ENCODE measurements around the gene SLC17A9.
"Not testable (repeated sequence)": the region's sequence is repeated elsewhere in the genome, so short reads cannot be mapped to it uniquely, and the experiment has no call there.

Gene SLC17A9

GRCh38 chr20:62918147-62918546 is 34.4 kb upstream of the SLC17A9 start:
- Histone ChIP-seq H3K36me3 (ENCODE audit: control insufficient read depth, insufficient read depth, low read length) (peaks cover 3% of the 10 kb centered on the region; the same call in 1 of the 2 replicates), H3K27me3 (replicated peaks; ENCODE audit: control insufficient read depth, insufficient read depth, low read length) (no peaks in the 10 kb centered on the region), H3K4me3 (replicated peaks; ENCODE audit: low read depth, low read length) (peak overlapping the region; percentile 7; the same call in 1 of the 2 replicates)
- no peak for DNase-seq (ENCODE audit: extremely low read depth, insufficient read length)
- no peak for TF ChIP-seq CTCF (IDR thresholded peaks at IDR 0.05; ENCODE audit: insufficient read depth, low read length, poor library complexity, severe bottlenecking)

- DNase-seq (ENCODE audit: extremely low read depth, insufficient read length), result no peak
- TF ChIP-seq CTCF (IDR thresholded peaks at IDR 0.05; ENCODE audit: insufficient read depth, low read length, poor library complexity, severe bottlenecking), result no peak
- Histone ChIP-seq H3K36me3 (ENCODE audit: control insufficient read depth, insufficient read depth, low read length) (0 out of 2 replicates have a peak, but pooled peaks cover 2% of the 10 kb centered on the region), H3K27me3 (replicated peaks; ENCODE audit: control insufficient read depth, insufficient read depth, low read length) (no peaks in the 10 kb centered on the region), H3K4me3 (replicated peaks; ENCODE audit: low read depth, low read length) (no peak overlapping the region; the same call in 1 of the 2 replicates)
Measured at GRCh38 chr20:62918831-62919230, 33.7 kb upstream of the SLC17A9 start.

- DNase-seq (ENCODE audit: extremely low read depth, insufficient read length), result no peak
- 0 out of 2 replicates have a peak, but pooled peaks cover 2% of the 10 kb centered on the region for H3K36me3 ChIP-seq (ENCODE audit: control insufficient read depth, insufficient read depth, low read length)
- no peak for TF ChIP-seq CTCF (IDR thresholded peaks at IDR 0.05; ENCODE audit: insufficient read depth, low read length, poor library complexity, severe bottlenecking)
- H3K27me3 ChIP-seq (replicated peaks; ENCODE audit: control insufficient read depth, insufficient read depth, low read length), result no peaks in the 10 kb centered on the region
- no peak overlapping the region for H3K4me3 ChIP-seq (replicated peaks; ENCODE audit: low read depth, low read length)
Measured at GRCh38 chr20:62920039-62920645, 32.4 kb upstream of the SLC17A9 start.

- Histone ChIP-seq H3K36me3 (ENCODE audit: control insufficient read depth, insufficient read depth, low read length) (0 out of 2 replicates have a peak, but pooled peaks cover 2% of the 10 kb centered on the region), H3K4me3 (replicated peaks; ENCODE audit: low read depth, low read length) (no peak overlapping the region), H3K27me3 (replicated peaks; ENCODE audit: control insufficient read depth, insufficient read depth, low read length) (no peaks in the 10 kb centered on the region)
- DNase-seq (ENCODE audit: extremely low read depth, insufficient read length), result no peak
- TF ChIP-seq CTCF (IDR thresholded peaks at IDR 0.05; ENCODE audit: insufficient read depth, low read length, poor library complexity, severe bottlenecking), result peak; percentile 33
Measured at GRCh38 chr20:62921119-62921687, 31.3 kb upstream of the SLC17A9 start.

- Histone ChIP-seq H3K27me3 (replicated peaks; ENCODE audit: control insufficient read depth, insufficient read depth, low read length) (no peaks in the 10 kb centered on the region), H3K36me3 (ENCODE audit: control insufficient read depth, insufficient read depth, low read length) (0 out of 2 replicates have a peak, but pooled peaks cover 2% of the 10 kb centered on the region), H3K4me3 (replicated peaks; ENCODE audit: low read depth, low read length) (peak overlapping the region; percentile 32)
- TF ChIP-seq CTCF (IDR thresholded peaks at IDR 0.05; ENCODE audit: insufficient read depth, low read length, poor library complexity, severe bottlenecking), result no peak
- DNase-seq (ENCODE audit: extremely low read depth, insufficient read length), result no peak
Measured at GRCh38 chr20:62922451-62922921, 30.0 kb upstream of the SLC17A9 start.

GRCh38 chr20:62923059-62923668 is 29.3 kb upstream of the SLC17A9 start:
- not testable (repeated sequence) for H3K4me3 ChIP-seq (replicated peaks; ENCODE audit: low read depth, low read length); H3K36me3 ChIP-seq (ENCODE audit: control insufficient read depth, insufficient read depth, low read length); DNase-seq (ENCODE audit: extremely low read depth, insufficient read length); H3K27me3 ChIP-seq (replicated peaks; ENCODE audit: control insufficient read depth, insufficient read depth, low read length)
